Liver (tissue), 3 donors: ENCODE results near the gene MAML3.

Experiments used
- FOXA1 ChIP-seq: IDR thresholded peaks from 2 replicates; pipeline ENCODE4 v1.6.1; 2016; ENCODE audit warnings: antibody characterized with exemption
- GABPA ChIP-seq, 2 donors: IDR thresholded peaks in 1 of 2; conservative IDR thresholded peaks in 1 of 2; 2 replicates each; pipeline ENCODE4 v1.6.1; 2016; ENCODE audit warnings: antibody characterized with exemption in 2 of 2, mild to moderate bottlenecking in 1 of 2, moderate library complexity in 1 of 2
- JUND ChIP-seq, 2 donors: IDR thresholded peaks; 2 replicates each; pipeline ENCODE4 v1.6.1; 2016; ENCODE audit warnings: antibody characterized with exemption in 2 of 2
- MAX ChIP-seq: IDR thresholded peaks from 2 replicates; pipeline ENCODE4 v1.6.1; 2016; ENCODE audit warnings: antibody characterized with exemption
- RAD21 ChIP-seq, 2 donors: IDR thresholded peaks; 2 replicates each; pipeline ENCODE4 v1.6.1; 2016; ENCODE audit warnings: antibody characterized with exemption in 2 of 2, mild to moderate bottlenecking in 2 of 2
- SP1 ChIP-seq: IDR thresholded peaks from 2 replicates; pipeline ENCODE4 v1.6.1; 2018; ENCODE audit warnings: antibody characterized with exemption, mild to moderate bottlenecking
- YY1 ChIP-seq: IDR thresholded peaks from 2 replicates; pipeline ENCODE4 v1.6.1; 2016; ENCODE audit warnings: antibody characterized with exemption, mild to moderate bottlenecking
- TF ChIP-seq, protein P1 (sequence below): fragments of 150-350 bp; IDR thresholded peaks from 2 replicates; pipeline ENCODE4 v1.5.1; 2017; ENCODE audit warnings: improper control_type of control experiment, low read depth, low read length; ENCODE audit not compliant: missing input control
- donor health status: healthy.
- donor health status: healthy.

DNA sequence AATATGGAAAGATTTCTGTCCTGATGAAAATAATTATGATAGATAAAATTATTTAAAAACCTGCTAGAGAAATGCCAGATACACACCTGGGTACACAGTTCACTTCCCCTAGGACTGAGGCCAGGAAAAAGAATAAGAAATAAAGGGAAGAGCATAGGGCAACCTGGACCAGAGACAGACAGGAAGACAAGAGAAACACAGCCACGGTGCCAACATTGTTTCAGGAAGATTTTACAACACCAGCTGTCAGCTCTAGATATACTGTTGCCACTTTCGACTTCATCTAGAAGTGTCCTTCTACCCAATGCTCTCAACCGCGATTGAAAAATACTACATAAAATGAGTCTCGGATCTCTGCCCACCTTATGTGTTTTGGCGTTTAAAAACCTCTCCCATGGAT lies 128.5 kb downstream of the MAML3 start:
- TF ChIP-seq, protein P1, sequence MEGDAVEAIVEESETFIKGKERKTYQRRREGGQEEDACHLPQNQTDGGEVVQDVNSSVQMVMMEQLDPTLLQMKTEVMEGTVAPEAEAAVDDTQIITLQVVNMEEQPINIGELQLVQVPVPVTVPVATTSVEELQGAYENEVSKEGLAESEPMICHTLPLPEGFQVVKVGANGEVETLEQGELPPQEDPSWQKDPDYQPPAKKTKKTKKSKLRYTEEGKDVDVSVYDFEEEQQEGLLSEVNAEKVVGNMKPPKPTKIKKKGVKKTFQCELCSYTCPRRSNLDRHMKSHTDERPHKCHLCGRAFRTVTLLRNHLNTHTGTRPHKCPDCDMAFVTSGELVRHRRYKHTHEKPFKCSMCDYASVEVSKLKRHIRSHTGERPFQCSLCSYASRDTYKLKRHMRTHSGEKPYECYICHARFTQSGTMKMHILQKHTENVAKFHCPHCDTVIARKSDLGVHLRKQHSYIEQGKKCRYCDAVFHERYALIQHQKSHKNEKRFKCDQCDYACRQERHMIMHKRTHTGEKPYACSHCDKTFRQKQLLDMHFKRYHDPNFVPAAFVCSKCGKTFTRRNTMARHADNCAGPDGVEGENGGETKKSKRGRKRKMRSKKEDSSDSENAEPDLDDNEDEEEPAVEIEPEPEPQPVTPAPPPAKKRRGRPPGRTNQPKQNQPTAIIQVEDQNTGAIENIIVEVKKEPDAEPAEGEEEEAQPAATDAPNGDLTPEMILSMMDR, result no peak
- no peak for TF ChIP-seq JUND (IDR thresholded peaks at IDR 0.05)
- no peak for TF ChIP-seq FOXA1
- no peak for TF ChIP-seq SP1
- no peak for TF ChIP-seq RAD21 (IDR thresholded peaks at IDR 0.05)
- no peak for TF ChIP-seq MAX
- TF ChIP-seq YY1, result no peak
- no peak for TF ChIP-seq GABPA (IDR thresholded peaks at IDR 0.05 in 1 of 2, conservative IDR thresholded peaks at IDR 0.05 in 1 of 2)
